Measurements from ENCODE around the gene PTPRA.

- no peak for TF ChIP-seq CREB1 (IDR thresholded peaks at IDR 0.05)
- TF ChIP-seq CREB1 (CRISPR knock-in tag; IDR thresholded peaks at IDR 0.05) = no peak
- no peak for TF ChIP-seq JUN (CRISPR knock-in tag; IDR thresholded peaks at IDR 0.05)
- TF ChIP-seq SP4 (CRISPR knock-in tag; IDR thresholded peaks at IDR 0.05) = no peak
- TF ChIP-seq NFE2L2 (IDR thresholded peaks at IDR 0.05; ENCODE audit: low read length) = no peak
- no peak for TF ChIP-seq ZNF878 (CRISPR knock-in tag; IDR thresholded peaks at IDR 0.05)
- no peak for TF ChIP-seq ZNF24 (IDR thresholded peaks at IDR 0.05)
- TF ChIP-seq RAD51 (IDR thresholded peaks at IDR 0.05; ENCODE audit: borderline replicate concordance) = no peak
- no peak for TF ChIP-seq POLR2AphosphoS2 (IDR thresholded peaks at IDR 0.05; ENCODE audit: low read depth, low read length)
- no peak for TF ChIP-seq SIN3A (IDR thresholded peaks at IDR 0.05; ENCODE audit: borderline replicate concordance, low read depth, low read length)
- no peak for TF ChIP-seq SIX1 (CRISPR knock-in tag; IDR thresholded peaks at IDR 0.05; ENCODE audit: borderline replicate concordance)
- no peak for TF ChIP-seq SKI (IDR thresholded peaks at IDR 0.05; ENCODE audit: partially characterized antibody)
- no peak for TF ChIP-seq KMT2A (CRISPR knock-in tag; IDR thresholded peaks at IDR 0.05)
Observed at GRCh38 chr20:3074812-3075211, 201.5 kb downstream of the PTPRA start.
